ENCODE measurements around the gene ACYP2.
A peak's percentile ranks its signal among the peaks of the same experiment; 100 is the strongest.
"Not testable (repeated sequence)": the region's sequence is repeated elsewhere in the genome, so short reads cannot be mapped to it uniquely, and the experiment has no call there.

The ACYP2 gene

GRCh38 chr2:54279385-54279784 is 164.0 kb downstream of the ACYP2 start:
- DNase-seq, result no peak

- no peak for DNase-seq
Observed at GRCh38 chr2:54284826-54285225, 169.4 kb downstream of the ACYP2 start.

GRCh38 chr2:54285451-54285850 is 170.0 kb downstream of the ACYP2 start:
- DNase-seq, result no peak

- DNase-seq, result no peak
Observed at GRCh38 chr2:54287532-54287931, 172.1 kb downstream of the ACYP2 start.

GRCh38 chr2:54289917-54290316 is 174.5 kb downstream of the ACYP2 start:
- DNase-seq, result no peak

GRCh38 chr2:54290356-54291025 is 175.1 kb downstream of the ACYP2 start:
- DNase-seq, result no peak

GRCh38 chr2:54294665-54295064 is 179.2 kb downstream of the ACYP2 start:
- DNase-seq, result not testable (repeated sequence)

- DNase-seq, result no peak
Observed at GRCh38 chr2:54295911-54296310, 180.5 kb downstream of the ACYP2 start.

GRCh38 chr2:54298514-54298913 is 183.1 kb downstream of the ACYP2 start:
- DNase-seq, result no peak

- DNase-seq, result no peak
Observed at GRCh38 chr2:54303631-54304030, 188.2 kb downstream of the ACYP2 start.

- DNase-seq, result no peak
Observed at GRCh38 chr2:54306556-54306955, 191.1 kb downstream of the ACYP2 start.

GRCh38 chr2:54308186-54308585 is 192.8 kb downstream of the ACYP2 start:
- no peak for DNase-seq

- DNase-seq, result no peak
Observed at GRCh38 chr2:54308782-54309181, 193.4 kb downstream of the ACYP2 start.

GRCh38 chr2:54310311-54310710 is 194.9 kb downstream of the ACYP2 start:
- no peak for DNase-seq

GRCh38 chr2:54310961-54311360 is 195.5 kb downstream of the ACYP2 start:
- DNase-seq, result no peak

GRCh38 chr2:54313147-54313546 is 197.7 kb downstream of the ACYP2 start:
- DNase-seq, result no peak

GRCh38 chr2:54317973-54318372 is 202.6 kb downstream of the ACYP2 start:
- no peak for DNase-seq

- DNase-seq, result no peak
Observed at GRCh38 chr2:54318821-54319220, 203.4 kb downstream of the ACYP2 start.

GRCh38 chr2:54321047-54321446 is 205.6 kb downstream of the ACYP2 start:
- no peak for DNase-seq

- not testable (repeated sequence) for DNase-seq
Observed at GRCh38 chr2:54324517-54324916, 209.1 kb downstream of the ACYP2 start.

- no peak for DNase-seq
Observed at GRCh38 chr2:54325148-54325547, 209.7 kb downstream of the ACYP2 start.

GRCh38 chr2:54329482-54330161 is 214.2 kb downstream of the ACYP2 start:
- DNase-seq, result no peak

GRCh38 chr2:54330162-54330925 is 214.9 kb downstream of the ACYP2 start:
- peak; percentile 92 for DNase-seq

Data from NCI-H446 treated with DMSO at 0.1 percent for 48 hours (cell line).